Activated CD8-positive, alpha-beta T cell treated with anti-CD3 and anti-CD28 coated beads for 36 hours (primary cell): ENCODE results near the gene TP53INP2. TPM values are rescaled to one million over a fixed set of nuclear protein-coding genes. Genes with fewer than 3 reads are reported as not detected.
"Not testable (repeated sequence)": the region's sequence is repeated elsewhere in the genome, so short reads cannot be mapped to it uniquely, and the experiment has no call there.

ENCODE experiments used
- ATAC-seq: fragments of 200-7000 bp; cut with Tn5 transposase; one replicate; pipeline ENCODE4 v1.10.0; 2021; ENCODE audit warnings: mild to moderate bottlenecking, moderate library complexity
- CTCF ChIA-PET: fragments of 350-600 bp; sonication (Branson Sonifier 250); formaldehyde crosslinking; loops from one replicate; lab custom pipeline; 2021; ENCODE audit warnings: antibody characterized with exemption; lab: Charles Lee
- POLR2A ChIA-PET: fragments of 350-600 bp; sonication (Branson Sonifier 250); formaldehyde crosslinking; loops from one replicate; lab custom pipeline; 2021; ENCODE audit warnings: antibody characterized with exemption; lab: Charles Lee
- DNase-seq: peaks from one replicate; pipeline ENCODE4 v3.0.0-alpha.2; 2020
- H3K27ac Mint-ChIP-seq: one replicate; pipeline ENCODE4 v1.8.0; 2021; ENCODE audit warnings: mild to moderate bottlenecking, mixed read lengths
- H3K27me3 Mint-ChIP-seq: one replicate; pipeline ENCODE4 v1.8.0; 2021; ENCODE audit warnings: mixed read lengths
- H3K36me3 Mint-ChIP-seq: one replicate; pipeline ENCODE4 v1.8.0; 2021; ENCODE audit warnings: low read depth, mixed read lengths
- H3K4me1 Mint-ChIP-seq: one replicate; pipeline ENCODE4 v1.8.0; 2021; ENCODE audit warnings: low read depth, mixed read lengths
- H3K4me3 Mint-ChIP-seq: one replicate; pipeline ENCODE4 v1.8.0; 2021; ENCODE audit warnings: mild to moderate bottlenecking, moderate library complexity, mixed read lengths
- H3K9me3 Mint-ChIP-seq: one replicate; pipeline ENCODE4 v1.8.0; 2021; ENCODE audit warnings: mixed read lengths
- CTCF ChIP-seq: fragments of 200-600 bp; IDR thresholded peaks from one replicate; pipeline ENCODE4 v1.8.0; 2022; ENCODE audit warnings: antibody characterized with exemption, mild to moderate bottlenecking
- intact Hi-C: fragments of 100-400 bp; cut with micrococcal nuclease; formaldehyde crosslinking; loops from one replicate; pipeline ENCODE4 v1.10.0; 2022
- total RNA-seq, 2 experiments: library from RNA; stranded (reverse); gene quantifications; one replicate each; pipeline ENCODE4 v1.2.3, GENCODE V29; 2021

TP53INP2 gene
- total RNA-seq, 2 experiments from 2014 or later, result 4.0 to 4.6 TPM

GRCh38 chr20:34716921-34717229, 12.7 kb downstream of the TP53INP2 start:
- intact Hi-C loops, result no loop called here
- DNase-seq (no peak), ATAC-seq (no peak)
- POLR2A ChIA-PET, result no interaction called here
- H3K4me1 Mint-ChIP-seq, result peaks cover 30% of the 10 kb centered on the region
- H3K9me3 Mint-ChIP-seq, result no peaks in the 10 kb centered on the region
- H3K4me3 Mint-ChIP-seq, result no peak overlapping the region
- no peak overlapping the region for H3K27ac Mint-ChIP-seq
- H3K36me3 Mint-ChIP-seq, result peaks cover 15% of the 10 kb centered on the region
- CTCF ChIA-PET, result interaction anchor here (1.6 kb wide), 1 partner anchor 53 kb away, joined by 5 read pairs; no protein-coding TSS in a partner anchor
- H3K27me3 Mint-ChIP-seq, result no peaks in the 10 kb centered on the region
- TF ChIP-seq CTCF, result no peak

GRCh38 chr20:34717230-34718095, 13.3 kb downstream of the TP53INP2 start:
- intact Hi-C loops, result no loop called here
- H3K9me3 Mint-ChIP-seq, result no peaks in the 10 kb centered on the region
- ATAC-seq (no peak), DNase-seq (no peak)
- no peaks in the 10 kb centered on the region for H3K27me3 Mint-ChIP-seq
- no peak overlapping the region for H3K27ac Mint-ChIP-seq
- TF ChIP-seq CTCF, result no peak
- POLR2A ChIA-PET, result no interaction called here
- H3K36me3 Mint-ChIP-seq, result peaks cover 13% of the 10 kb centered on the region
- no peak overlapping the region for H3K4me3 Mint-ChIP-seq
- H3K4me1 Mint-ChIP-seq, result peaks cover 27% of the 10 kb centered on the region
- CTCF ChIA-PET, result interaction anchor here (1.6 kb wide), 1 partner anchor 52 kb away, joined by 5 read pairs; no protein-coding TSS in a partner anchor

GRCh38 chr20:34719242-34720017, 15.3 kb downstream of the TP53INP2 start:
- not testable (repeated sequence) for H3K27ac Mint-ChIP-seq, DNase-seq

GRCh38 chr20:34720266-34720665, 16.1 kb downstream of the TP53INP2 start:
- intact Hi-C loops, result no loop called here
- ChIA-PET CTCF (interaction anchor here (0.7 to 2.1 kb wide), 7 partner anchors 10 to 408 kb away, joined by 3 to 10 read pairs (median 4); no protein-coding TSS in a partner anchor), POLR2A (no interaction called here)
- Mint-ChIP-seq H3K36me3 (peaks cover 5% of the 10 kb centered on the region), H3K9me3 (no peaks in the 10 kb centered on the region), H3K27me3 (no peaks in the 10 kb centered on the region), H3K27ac (no peak overlapping the region), H3K4me1 (peaks cover 17% of the 10 kb centered on the region), H3K4me3 (no peak overlapping the region)
- no peak for TF ChIP-seq CTCF
- ATAC-seq, result no peak
- no peak for DNase-seq

More at GRCh38 chr20:34719242-34720017, 15.3 kb downstream of the TP53INP2 start:
- peak; percentile 58 for ATAC-seq
- H3K36me3 Mint-ChIP-seq, intact Hi-C loops, H3K9me3 Mint-ChIP-seq, H3K27me3 Mint-ChIP-seq, POLR2A ChIA-PET, H3K4me3 Mint-ChIP-seq: not testable (repeated sequence)
- H3K4me1 Mint-ChIP-seq, result peaks cover 17% of the 10 kb centered on the region
- CTCF ChIA-PET, result interaction anchor here (0.6 to 2.1 kb wide), 7 partner anchors 11 to 407 kb away, joined by 3 to 10 read pairs (median 4); no protein-coding TSS in a partner anchor

- DNase-seq, H3K27me3 Mint-ChIP-seq, H3K4me3 Mint-ChIP-seq, ATAC-seq, POLR2A ChIA-PET, intact Hi-C loops, H3K9me3 Mint-ChIP-seq, H3K27ac Mint-ChIP-seq: not testable (repeated sequence)
- H3K36me3 Mint-ChIP-seq, result peaks cover 17% of the 10 kb centered on the region
- CTCF ChIA-PET, result interaction anchor here (1.6 kb wide), 1 partner anchor 47 kb away, joined by 5 read pairs; no protein-coding TSS in a partner anchor
- peaks cover 15% of the 10 kb centered on the region for H3K4me1 Mint-ChIP-seq
These were observed 18.4 kb downstream of the TP53INP2 start for GRCh38 chr20:34722560-34722959.
